ENCODE data around the gene MCU.

The MCU gene

GRCh38 chr10:72810976-72811375 is 119.0 kb downstream of the MCU start:
- no peak for DNase-seq

- DNase-seq, result no peak
These were observed 120.4 kb downstream of the MCU start for GRCh38 chr10:72812415-72812752.

- no peak for DNase-seq
These were observed 120.9 kb downstream of the MCU start for GRCh38 chr10:72812753-72813430.

- DNase-seq, result no peak
These were observed 122.3 kb downstream of the MCU start for GRCh38 chr10:72814099-72814790.

- no peak for DNase-seq
These were observed 124.6 kb downstream of the MCU start for GRCh38 chr10:72816565-72816964.

- DNase-seq, result no peak
These were observed 126.1 kb downstream of the MCU start for GRCh38 chr10:72818076-72818475.

- DNase-seq, result no peak
These were observed 127.1 kb downstream of the MCU start for GRCh38 chr10:72819053-72819452.

GRCh38 chr10:72821606-72822005 is 129.7 kb downstream of the MCU start:
- DNase-seq, result no peak

- no peak for DNase-seq
These were observed 130.5 kb downstream of the MCU start for GRCh38 chr10:72822342-72822986.

GRCh38 chr10:72825163-72825562 is 133.2 kb downstream of the MCU start:
- no peak for DNase-seq

GRCh38 chr10:72826346-72826745 is 134.4 kb downstream of the MCU start:
- DNase-seq, result no peak

- no peak for DNase-seq
These were observed 136.4 kb downstream of the MCU start for GRCh38 chr10:72828294-72828693.

- no peak for DNase-seq
These were observed 138.7 kb downstream of the MCU start for GRCh38 chr10:72830625-72831024.

- DNase-seq, result no peak
These were observed 139.9 kb downstream of the MCU start for GRCh38 chr10:72831696-72832409.

- DNase-seq, result no peak
These were observed 140.8 kb downstream of the MCU start for GRCh38 chr10:72832701-72833100.

GRCh38 chr10:72834183-72834825 is 142.4 kb downstream of the MCU start:
- peak; percentile 45 for DNase-seq

- DNase-seq, result no peak
These were observed 148.4 kb downstream of the MCU start for GRCh38 chr10:72840319-72840718.

GRCh38 chr10:72841487-72841886 is 149.5 kb downstream of the MCU start:
- DNase-seq, result no peak

GRCh38 chr10:72842164-72842563 is 150.2 kb downstream of the MCU start:
- no peak for DNase-seq

GRCh38 chr10:72846238-72846637 is 154.3 kb downstream of the MCU start:
- no peak for DNase-seq

GRCh38 chr10:72847681-72848080 is 155.7 kb downstream of the MCU start:
- no peak for DNase-seq

- no peak for DNase-seq
These were observed 158.9 kb downstream of the MCU start for GRCh38 chr10:72850861-72851260.

GRCh38 chr10:72851509-72851908 is 159.6 kb downstream of the MCU start:
- no peak for DNase-seq
